GM18502 (cell line): Measurements from ENCODE around the gene FBLN5.
"Not testable (repeated sequence)": the region's sequence is repeated elsewhere in the genome, so short reads cannot be mapped to it uniquely, and the experiment has no call there.

ENCODE experiments used
- ATAC-seq: cut with Tn5 transposase; IDR thresholded peaks from one replicate; pipeline ENCODE4 v1.9.1; 2021; ENCODE audit warnings: mild to moderate bottlenecking; ENCODE audit not compliant: unreplicated experiment, poor library complexity

FBLN5 gene

GRCh38 chr14:91870001-91870400 lies 77.5 kb downstream of the FBLN5 start:
- no peak for ATAC-seq

GRCh38 chr14:91869556-91869955 lies 77.9 kb downstream of the FBLN5 start:
- ATAC-seq, result no peak

- no peak for ATAC-seq
Observed at GRCh38 chr14:91867316-91867988, 80.0 kb downstream of the FBLN5 start, which contains the start of gene TC2N. TSS of gene TC2N (minus strand) at chr14:91867536. CDS start at chr14:91813769, 53,767 bp downstream.

- no peak for ATAC-seq
Observed at GRCh38 chr14:91866511-91867295, 80.8 kb downstream of the FBLN5 start.

GRCh38 chr14:91866061-91866460 lies 81.4 kb downstream of the FBLN5 start:
- no peak for ATAC-seq

- ATAC-seq, result no peak
Observed at GRCh38 chr14:91862417-91862816, 85.1 kb downstream of the FBLN5 start.

- no peak for ATAC-seq
Observed at GRCh38 chr14:91861091-91861490, 86.4 kb downstream of the FBLN5 start.

- ATAC-seq, result no peak
Observed at GRCh38 chr14:91860238-91860637, 87.3 kb downstream of the FBLN5 start.

GRCh38 chr14:91858536-91859275 lies 88.8 kb downstream of the FBLN5 start:
- ATAC-seq, result peak; percentile 78

- no peak for ATAC-seq
Observed at GRCh38 chr14:91857614-91858013, 89.9 kb downstream of the FBLN5 start.

- no peak for ATAC-seq
Observed at GRCh38 chr14:91854327-91854934, 93.1 kb downstream of the FBLN5 start.

- no peak for ATAC-seq
Observed at GRCh38 chr14:91851563-91851962, 95.9 kb downstream of the FBLN5 start.

- ATAC-seq, result no peak
Observed at GRCh38 chr14:91848504-91849001, 98.9 kb downstream of the FBLN5 start.

- no peak for ATAC-seq
Observed at GRCh38 chr14:91847693-91848092, 99.8 kb downstream of the FBLN5 start.

GRCh38 chr14:91845652-91846051 lies 101.8 kb downstream of the FBLN5 start:
- ATAC-seq, result no peak

GRCh38 chr14:91845056-91845455 lies 102.4 kb downstream of the FBLN5 start:
- ATAC-seq, result not testable (repeated sequence)

GRCh38 chr14:91844029-91844428 lies 103.5 kb downstream of the FBLN5 start:
- ATAC-seq, result no peak

- ATAC-seq, result no peak
Observed at GRCh38 chr14:91843437-91843836, 104.1 kb downstream of the FBLN5 start.

- no peak for ATAC-seq
Observed at GRCh38 chr14:91841065-91841464, 106.4 kb downstream of the FBLN5 start.

- ATAC-seq, result no peak
Observed at GRCh38 chr14:91839749-91840148, 107.7 kb downstream of the FBLN5 start.
